Vagina (tissue), 2 donors: ENCODE measurements around the gene TM9SF4.

Source experiments
- POLR2AphosphoS5 ChIP-seq, 2 donors: sonication (generic); formaldehyde crosslinking; IDR thresholded peaks; one replicate each; pipeline ENCODE4 v1.9.0; 2017; ENCODE audit warnings: antibody characterized with exemption in 2 of 2, mild to moderate bottlenecking in 2 of 2, low read depth in 1 of 2; ENCODE audit not compliant: insufficient read depth in 1 of 2
- TF ChIP-seq, protein P1 (sequence below), 3 experiments: fragments of 450-650 bp in 2 of 3; fragments of 200-600 bp in 1 of 3; sonication (generic) in 1 of 3; IDR thresholded peaks; one replicate each; pipeline ENCODE4 v1.5.1; 2017 to 2019; ENCODE audit warnings: antibody characterized with exemption in 3 of 3, mild to moderate bottlenecking in 2 of 3, moderate library complexity in 2 of 3

DNA sequence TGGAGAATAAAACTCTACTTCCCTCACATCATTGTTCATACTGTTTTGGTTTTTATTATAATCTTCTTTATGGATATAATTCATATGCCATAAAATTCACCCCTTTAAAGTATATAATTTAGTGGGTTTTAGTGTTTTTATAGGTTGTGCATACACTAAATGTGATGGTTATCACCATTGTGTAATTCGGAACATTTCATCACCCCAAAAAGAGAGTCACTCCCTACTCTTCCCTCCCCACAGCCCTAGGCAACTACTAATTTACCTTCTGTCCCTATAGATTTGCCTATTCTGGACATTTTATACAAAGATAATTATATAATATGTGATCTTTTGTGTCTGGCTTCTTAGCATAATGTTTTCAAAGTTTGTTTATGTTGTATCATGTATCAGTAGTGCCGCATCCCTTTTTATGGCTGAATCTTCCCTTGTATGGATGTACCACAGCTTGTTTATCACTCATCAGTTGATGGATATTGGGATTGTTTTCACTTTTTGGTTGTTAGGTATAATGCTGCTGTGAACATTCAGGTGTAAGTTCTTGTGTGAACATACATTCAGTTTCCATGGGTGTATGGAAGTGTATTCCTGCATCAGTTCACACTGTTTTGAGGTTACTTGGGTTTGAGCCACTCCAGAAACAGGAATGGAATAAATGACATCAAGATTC, 4.2 kb downstream of the TM9SF4 start:
- TF ChIP-seq POLR2AphosphoS5 (IDR thresholded peaks at IDR 0.05; ENCODE audit: insufficient read depth in 1 of 2, low read depth in 1 of 2): no peak
- TF ChIP-seq, protein P1, sequence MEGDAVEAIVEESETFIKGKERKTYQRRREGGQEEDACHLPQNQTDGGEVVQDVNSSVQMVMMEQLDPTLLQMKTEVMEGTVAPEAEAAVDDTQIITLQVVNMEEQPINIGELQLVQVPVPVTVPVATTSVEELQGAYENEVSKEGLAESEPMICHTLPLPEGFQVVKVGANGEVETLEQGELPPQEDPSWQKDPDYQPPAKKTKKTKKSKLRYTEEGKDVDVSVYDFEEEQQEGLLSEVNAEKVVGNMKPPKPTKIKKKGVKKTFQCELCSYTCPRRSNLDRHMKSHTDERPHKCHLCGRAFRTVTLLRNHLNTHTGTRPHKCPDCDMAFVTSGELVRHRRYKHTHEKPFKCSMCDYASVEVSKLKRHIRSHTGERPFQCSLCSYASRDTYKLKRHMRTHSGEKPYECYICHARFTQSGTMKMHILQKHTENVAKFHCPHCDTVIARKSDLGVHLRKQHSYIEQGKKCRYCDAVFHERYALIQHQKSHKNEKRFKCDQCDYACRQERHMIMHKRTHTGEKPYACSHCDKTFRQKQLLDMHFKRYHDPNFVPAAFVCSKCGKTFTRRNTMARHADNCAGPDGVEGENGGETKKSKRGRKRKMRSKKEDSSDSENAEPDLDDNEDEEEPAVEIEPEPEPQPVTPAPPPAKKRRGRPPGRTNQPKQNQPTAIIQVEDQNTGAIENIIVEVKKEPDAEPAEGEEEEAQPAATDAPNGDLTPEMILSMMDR (IDR thresholded peaks at IDR 0.05): no peak
